ENCODE measurements around the gene PLSCR3.
"Not testable (repeated sequence)": the region's sequence is repeated elsewhere in the genome, so short reads cannot be mapped to it uniquely, and the experiment has no call there.

DNA sequence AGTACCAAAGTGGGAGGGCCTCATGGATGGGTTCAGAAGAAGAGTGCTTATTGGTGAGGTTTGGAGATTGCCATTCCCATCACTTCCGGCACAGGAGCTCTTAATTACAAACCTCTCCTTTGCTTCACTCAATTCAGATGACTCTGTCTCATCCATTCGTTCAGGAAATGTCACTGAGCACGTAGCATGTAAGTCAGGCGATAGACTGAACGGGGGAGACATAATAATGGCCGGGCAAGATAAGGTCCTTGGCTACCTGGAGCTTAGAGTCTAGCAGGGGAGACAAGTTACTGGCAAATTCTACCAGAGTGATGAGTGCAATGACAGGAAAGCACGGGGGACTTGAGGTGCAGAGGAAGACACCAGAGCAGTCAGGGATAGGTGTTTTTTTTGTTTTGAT lies 28.4 kb downstream of the PLSCR3 start:
- TF ChIP-seq CTCF (conservative IDR thresholded peaks at IDR 0.05; ENCODE audit: low read depth, low read length); EZH2 (IDR thresholded peaks at IDR 0.05; ENCODE audit: borderline replicate concordance, low read depth, low read length, poor library complexity, severe bottlenecking): not testable (repeated sequence)

Measured in A673 (cell line).